Measurements from ENCODE around the gene GRIN3B. TPM values are rescaled to one million over a fixed set of nuclear protein-coding genes. Genes with fewer than 3 reads are reported as not detected.

GRIN3B gene
- polyA plus RNA-seq, 1 of the 3 experiments (the other 2 are of a cell fraction), result 1.5 TPM

GRCh38 chr19:993361-993830 is 6.8 kb upstream of the GRIN3B start:
- ChIA-PET POLR2A (no interaction called here), CTCF (no interaction called here)
- H3K9me2 ChIP-seq, result no peaks in the 10 kb centered on the region
- no peak overlapping the region for H3K4me3 ChIP-seq (ENCODE audit: low read depth in 2 of 2, low read length in 1 of 2)
- peaks cover 6% of the 10 kb centered on the region for H3F3A ChIP-seq (replicated peaks; ENCODE audit: insufficient read depth)
- H2AFZ ChIP-seq (ENCODE audit: low read depth), result no peak overlapping the region
- peaks cover 0 to 9% of the 10 kb centered on the region in 2 experiments; a peak in 1 of 4 replicates for H3K4me1 ChIP-seq (ENCODE audit: control insufficient read depth in 1 of 2, insufficient read depth in 2 of 2, low read depth in 1 of 2, low read length in 1 of 2)
- peaks cover 23% of the 10 kb centered on the region; the same call in 1 of the 2 replicates for H3K27me3 ChIP-seq (ENCODE audit: insufficient read depth)
- H3K79me2 ChIP-seq (ENCODE audit: insufficient read depth), result no peaks in the 10 kb centered on the region
- H4K20me1 ChIP-seq (ENCODE audit: insufficient read depth), result 0 out of 2 replicates have a peak, but pooled peaks cover 6% of the 10 kb centered on the region
- no peak overlapping the region for H3K27ac ChIP-seq (ENCODE audit: low read depth in 2 of 2, low read length in 1 of 2)
- H3K36me3 ChIP-seq (replicated peaks in 1 of 2; ENCODE audit: control insufficient read depth in 1 of 2, insufficient read depth in 2 of 2, low read length in 1 of 2), result peaks cover 0 to 37% of the 10 kb centered on the region in 2 experiments
- TF ChIP-seq TAF1 (IDR thresholded peaks at IDR 0.05; ENCODE audit: borderline replicate concordance, low read depth, low read length) (no peak), RFX5 (IDR thresholded peaks at IDR 0.05; ENCODE audit: low read length) (no peak), CTCF (IDR thresholded peaks at IDR 0.05) (no peak), GATA2 (CRISPR knock-in tag; IDR thresholded peaks at IDR 0.05) (no peak), ELF1 (IDR thresholded peaks at IDR 0.05) (no peak), JUND (IDR thresholded peaks at IDR 0.05) (no peak), NFIC (IDR thresholded peaks at IDR 0.05; ENCODE audit: borderline replicate concordance) (no peak), EP300 (IDR thresholded peaks at IDR 0.05; ENCODE audit: borderline replicate concordance in 1 of 2, low read depth in 1 of 2, low read length in 1 of 2) (no peak), IRF3 (IDR thresholded peaks at IDR 0.05; ENCODE audit: low read depth, low read length) (no peak), RXRA (IDR thresholded peaks at IDR 0.05; ENCODE audit: borderline replicate concordance, low read depth) (no peak)
- WGBS (ENCODE audit: low lambda C conversion rate), result 96% methylated on average over 7 of the region's 17 CpGs
- H3K4me2 ChIP-seq, result no peak overlapping the region
- DNase-seq, result no peak
- no peaks in the 10 kb centered on the region for H3K9me3 ChIP-seq
- no peak overlapping the region for H3K9ac ChIP-seq

GRCh38 chr19:993831-994393 is 6.3 kb upstream of the GRIN3B start:
- H3K27me3 ChIP-seq (ENCODE audit: insufficient read depth), result peaks cover 28% of the 10 kb centered on the region; the same call in 1 of the 2 replicates
- H4K20me1 ChIP-seq (ENCODE audit: insufficient read depth), result 0 out of 2 replicates have a peak, but pooled peaks cover 6% of the 10 kb centered on the region
- DNase-seq, result no peak
- H3K4me3 ChIP-seq (ENCODE audit: low read depth in 2 of 2, low read length in 1 of 2), result no peak overlapping the region
- H3K9me2 ChIP-seq, result no peaks in the 10 kb centered on the region
- no peaks in the 10 kb centered on the region for H3K9me3 ChIP-seq
- 83% methylated on average over 20 of the region's 43 CpGs for WGBS (ENCODE audit: low lambda C conversion rate)
- no peaks in the 10 kb centered on the region for H3K79me2 ChIP-seq (ENCODE audit: insufficient read depth)
- H3K4me2 ChIP-seq, result no peak overlapping the region
- peaks cover 0 to 34% of the 10 kb centered on the region in 2 experiments for H3K36me3 ChIP-seq (replicated peaks in 1 of 2; ENCODE audit: control insufficient read depth in 1 of 2, insufficient read depth in 2 of 2, low read length in 1 of 2)
- H3K9ac ChIP-seq, result no peak overlapping the region
- peaks cover 7% of the 10 kb centered on the region for H3F3A ChIP-seq (replicated peaks; ENCODE audit: insufficient read depth)
- no peak overlapping the region for H2AFZ ChIP-seq (ENCODE audit: low read depth)
- H3K4me1 ChIP-seq (ENCODE audit: control insufficient read depth in 1 of 2, insufficient read depth in 2 of 2, low read depth in 1 of 2, low read length in 1 of 2), result peaks cover 0 to 9% of the 10 kb centered on the region in 2 experiments; a peak in 1 of 4 replicates
- CTCF ChIA-PET, result no interaction called here
- POLR2A ChIA-PET, result no interaction called here
- H3K27ac ChIP-seq (ENCODE audit: low read depth in 2 of 2, low read length in 1 of 2), result no peak overlapping the region
- TF ChIP-seq JUND (IDR thresholded peaks at IDR 0.05) (no peak), RCOR1 (IDR thresholded peaks at IDR 0.05; ENCODE audit: low read length) (no peak), POLR2AphosphoS5 (IDR thresholded peaks at IDR 0.05; ENCODE audit: low read depth, low read length) (no peak), USF2 (IDR thresholded peaks at IDR 0.05; ENCODE audit: borderline replicate concordance, low read depth, low read length) (no peak), TAF1 (IDR thresholded peaks at IDR 0.05; ENCODE audit: borderline replicate concordance, low read depth, low read length) (no peak), IRF3 (IDR thresholded peaks at IDR 0.05; ENCODE audit: low read depth, low read length) (no peak)
